Measurements from ENCODE around the gene ZFR2. TPM values are rescaled to one million over a fixed set of nuclear protein-coding genes. Genes with fewer than 3 reads are reported as not detected.
A peak's percentile ranks its signal among the peaks of the same experiment; 100 is the strongest.

Gene ZFR2
- total RNA-seq, 1 experiment from 2014 or later, result 3.1 TPM

DNA sequence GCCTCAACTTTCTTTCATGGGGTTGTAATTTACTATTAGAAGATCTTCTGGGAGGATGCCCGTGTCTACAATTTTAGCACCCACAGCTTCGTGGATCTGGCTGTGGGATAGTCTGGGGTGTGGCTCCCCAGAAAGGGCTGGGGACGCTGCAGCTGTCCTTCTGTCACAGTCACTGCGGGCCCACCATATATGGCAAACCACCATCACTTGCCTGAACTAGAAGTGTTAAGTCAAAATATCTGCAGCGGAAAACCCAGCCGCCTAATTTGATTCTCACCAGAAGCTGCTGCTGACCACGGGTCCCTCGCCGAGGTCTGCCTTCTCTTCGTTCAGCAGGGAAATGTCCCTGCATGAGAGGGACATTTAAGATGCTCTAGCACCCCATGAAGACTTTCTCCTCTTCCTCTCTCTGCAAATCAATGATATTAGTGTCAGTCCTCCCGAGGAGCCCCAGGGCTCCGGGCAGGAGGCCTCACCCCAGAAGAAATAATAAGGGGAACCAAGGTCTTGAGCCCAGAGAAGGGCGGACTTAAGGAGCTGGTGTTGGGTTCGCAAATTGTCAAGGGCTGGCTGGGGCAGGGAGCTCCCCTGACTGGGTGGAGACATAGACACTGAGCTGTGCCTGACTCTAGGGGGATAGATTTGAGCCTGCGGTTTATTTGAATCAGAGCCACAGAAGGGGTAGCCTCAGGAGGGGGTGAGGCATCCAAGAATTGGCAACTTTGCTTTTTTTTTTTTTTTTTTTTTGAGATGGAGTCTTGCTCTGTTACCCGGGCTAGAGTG is 79.7 kb downstream of the ZFR2 start:
- DNase-seq (ENCODE audit: low read depth), result peak; percentile 46

DNA sequence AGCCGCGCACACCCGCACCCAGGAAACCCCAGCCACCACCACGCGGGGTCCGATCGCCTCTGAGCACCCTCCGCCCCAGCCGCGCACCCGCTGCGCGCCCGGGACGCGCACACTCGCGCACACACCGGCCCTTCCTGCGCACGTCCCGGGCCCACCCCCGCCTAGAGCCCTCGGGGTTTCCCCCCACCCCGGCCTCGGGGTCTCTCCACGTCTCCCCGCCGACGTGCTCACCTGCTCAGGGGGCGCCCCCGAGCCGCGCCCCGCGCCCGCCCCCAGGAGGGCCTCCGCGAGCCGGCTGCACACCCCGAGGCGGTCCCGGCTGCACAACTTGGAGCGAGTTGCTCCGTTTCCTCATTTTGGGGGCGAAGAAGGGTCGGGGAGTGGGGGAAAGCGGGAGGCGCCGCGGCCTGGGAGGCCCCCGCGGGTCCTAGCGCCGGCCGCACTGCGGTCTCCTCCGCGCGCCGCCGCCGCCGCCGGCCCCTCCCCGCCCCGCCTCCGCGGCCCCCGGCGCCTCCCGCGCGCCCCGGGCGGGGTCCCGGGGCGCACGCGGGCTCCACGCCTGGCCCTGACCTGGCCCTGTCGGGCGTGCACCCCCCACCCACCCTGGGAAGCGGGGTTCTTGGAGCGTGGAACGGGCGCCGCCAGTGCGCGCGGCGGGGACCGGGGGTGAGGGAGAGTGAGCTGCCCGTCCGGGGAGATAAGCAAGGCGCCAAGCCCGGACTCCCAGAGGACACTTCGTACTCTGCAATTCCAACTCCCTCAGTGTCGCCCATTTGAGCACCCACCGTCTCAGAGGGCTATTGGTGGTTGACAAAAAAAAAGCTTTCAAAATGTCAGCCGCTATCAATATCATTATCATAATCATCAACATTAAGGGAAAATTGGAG is 82.7 kb downstream of the ZFR2 start, which contains the start of gene MATK:
MATK (minus strand) TSS at position 444 of the 887 bp plus-strand sequence. CDS start 1,246 bp downstream, outside the sequence.
- DNase-seq (ENCODE audit: low read depth), result no peak

DNA sequence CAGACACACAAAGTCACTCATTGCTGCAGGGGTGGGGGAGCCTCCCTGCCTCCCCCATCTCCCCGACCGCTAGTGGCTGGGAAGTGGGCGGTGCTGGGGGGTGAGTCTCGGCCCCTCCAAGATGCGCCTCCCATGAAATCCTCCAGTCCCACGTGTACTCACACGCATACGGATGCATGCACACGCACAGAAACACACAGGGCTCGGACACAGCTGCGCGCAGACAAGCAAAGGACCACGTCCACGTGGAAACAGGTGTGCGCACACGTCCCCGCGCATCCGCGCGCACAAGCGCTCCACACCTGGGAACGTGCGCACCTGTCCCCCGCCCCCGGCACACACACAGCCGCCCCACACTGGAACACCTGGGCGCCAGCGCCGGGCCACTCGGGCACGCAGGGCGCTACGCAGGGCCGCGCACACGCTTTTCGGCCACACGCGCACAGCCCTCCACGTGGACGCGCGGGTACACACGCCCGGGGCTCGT is 83.3 kb downstream of the ZFR2 start:
- DNase-seq (ENCODE audit: low read depth), result no peak

DNA sequence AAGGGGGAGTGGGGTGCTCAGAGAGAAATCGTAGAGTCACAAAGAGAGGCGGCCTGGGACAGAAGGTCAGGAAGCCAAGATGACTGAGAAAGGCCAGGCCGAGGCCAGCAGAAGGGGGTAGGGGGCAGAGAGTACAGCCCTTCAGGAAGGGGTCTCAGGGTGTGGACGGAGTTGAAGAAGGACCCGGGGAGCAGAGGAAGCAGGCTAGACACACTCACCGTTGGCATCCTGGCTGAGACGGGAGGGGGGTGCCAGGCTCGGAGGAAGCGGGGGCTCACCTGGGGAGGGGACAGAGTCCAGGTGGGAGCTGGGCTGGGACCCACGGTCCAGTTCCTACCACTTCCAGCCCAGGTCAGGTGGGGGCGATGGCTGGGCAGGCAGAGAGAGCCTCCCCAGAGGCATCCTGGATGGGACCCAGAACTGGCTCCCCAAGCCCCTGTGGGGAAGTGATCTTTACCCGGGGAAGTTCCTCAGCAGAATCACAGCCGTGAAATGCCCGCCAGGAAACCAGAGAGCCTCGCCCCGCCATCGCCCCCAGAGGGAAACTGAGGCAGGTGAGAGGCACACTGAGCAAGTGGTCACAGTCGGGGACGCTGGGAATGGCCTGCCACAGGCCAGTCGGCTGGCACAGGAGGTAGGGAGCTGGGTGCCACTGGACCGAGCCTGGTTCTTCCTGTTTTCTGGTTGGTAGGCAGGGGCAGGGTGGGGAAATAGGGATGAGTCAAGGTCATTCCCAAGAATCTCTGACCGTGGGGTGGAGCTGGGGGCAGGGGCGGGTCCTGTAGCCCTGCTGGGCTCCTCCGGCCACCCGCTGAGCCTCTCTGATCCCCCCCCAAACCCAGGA is 84.0 kb downstream of the ZFR2 start:
- DNase-seq (ENCODE audit: low read depth), result peak; percentile 55

DNA sequence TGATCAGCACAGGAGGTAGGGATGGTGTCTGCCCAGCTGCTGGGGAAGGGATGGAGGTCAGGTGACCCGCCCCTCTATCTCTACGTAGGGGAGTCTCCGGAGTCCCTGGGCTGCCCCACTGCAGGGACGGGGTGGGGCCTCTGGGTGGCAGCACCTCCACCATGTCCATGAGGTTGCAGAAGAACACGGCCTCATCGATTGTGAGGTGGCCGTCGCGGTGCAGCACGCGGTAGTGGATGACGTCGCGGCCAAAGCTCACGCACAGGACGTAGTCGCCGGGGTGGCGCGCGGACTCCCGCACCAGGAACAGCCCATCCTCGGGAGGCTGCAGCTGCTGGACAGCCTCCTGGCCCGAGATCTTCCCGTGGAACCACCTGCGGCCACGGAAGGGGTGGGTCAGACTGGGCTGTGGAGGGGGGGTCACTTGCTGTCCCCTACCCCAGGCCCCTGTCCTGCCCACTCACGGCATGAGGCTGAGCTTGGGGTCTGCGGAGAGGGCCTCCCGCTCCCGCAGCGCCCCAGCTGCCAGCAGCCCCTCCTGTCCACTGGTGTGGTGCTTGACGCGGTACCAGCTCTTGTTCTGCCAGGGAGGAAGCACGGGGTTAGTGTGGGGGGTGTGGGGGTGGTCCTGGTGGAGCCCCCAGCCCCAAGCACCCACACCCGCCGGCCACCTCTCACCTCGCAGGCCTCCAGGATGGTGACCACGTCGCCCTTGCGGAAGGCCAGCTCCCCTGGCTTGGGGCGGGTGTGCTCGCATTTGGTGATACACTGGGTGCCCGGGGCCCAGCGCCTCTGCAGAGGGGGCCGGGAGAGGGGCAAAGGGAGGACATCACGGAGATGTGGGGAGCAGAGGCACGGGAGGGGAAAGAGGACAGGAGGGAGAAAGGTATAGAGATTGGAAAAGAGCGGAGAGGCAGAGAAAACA is 84.9 kb downstream of the ZFR2 start:
- no peak for DNase-seq (ENCODE audit: low read depth)

DNA sequence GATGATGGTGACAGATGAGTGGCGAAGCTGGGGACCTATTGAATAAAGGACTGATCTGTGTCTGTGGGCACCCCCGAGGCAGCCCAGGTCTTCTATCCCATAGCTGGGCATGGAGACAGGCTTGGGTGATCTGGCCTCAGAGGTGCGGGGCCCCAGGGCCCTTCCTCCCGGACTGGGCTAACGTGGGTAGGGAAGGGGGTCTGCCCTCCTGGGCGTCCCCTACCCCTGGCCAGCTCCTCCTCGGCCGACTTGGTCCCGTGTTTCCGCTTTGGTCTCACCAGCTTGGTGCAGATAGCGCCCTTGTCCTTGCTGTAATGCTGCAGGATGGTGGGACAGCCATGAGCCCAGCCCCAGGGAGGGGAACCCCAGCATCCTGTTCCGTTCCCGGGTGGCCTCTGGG is 85.9 kb downstream of the ZFR2 start:
- no peak for DNase-seq (ENCODE audit: low read depth)

DNA sequence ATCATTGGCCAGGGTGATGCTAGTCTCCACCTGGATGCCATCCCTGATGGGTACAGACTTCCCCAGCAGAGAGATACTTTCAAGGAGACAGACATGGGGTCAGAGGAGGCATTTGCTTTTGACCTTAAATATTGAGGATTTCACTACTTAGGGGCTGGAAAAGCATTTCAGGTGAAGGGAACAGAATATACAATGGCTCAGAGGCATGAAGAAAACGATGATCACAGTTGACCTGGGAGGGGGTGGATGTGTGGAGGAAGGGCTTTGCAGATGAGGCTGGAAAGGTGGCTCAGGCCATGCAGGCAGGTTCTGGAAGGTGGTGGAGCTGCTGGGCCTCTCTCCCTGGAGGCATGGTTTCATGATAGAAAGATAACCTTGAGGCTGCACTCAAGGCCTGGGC is 86.5 kb downstream of the ZFR2 start:
- no peak for DNase-seq (ENCODE audit: low read depth)

DNA sequence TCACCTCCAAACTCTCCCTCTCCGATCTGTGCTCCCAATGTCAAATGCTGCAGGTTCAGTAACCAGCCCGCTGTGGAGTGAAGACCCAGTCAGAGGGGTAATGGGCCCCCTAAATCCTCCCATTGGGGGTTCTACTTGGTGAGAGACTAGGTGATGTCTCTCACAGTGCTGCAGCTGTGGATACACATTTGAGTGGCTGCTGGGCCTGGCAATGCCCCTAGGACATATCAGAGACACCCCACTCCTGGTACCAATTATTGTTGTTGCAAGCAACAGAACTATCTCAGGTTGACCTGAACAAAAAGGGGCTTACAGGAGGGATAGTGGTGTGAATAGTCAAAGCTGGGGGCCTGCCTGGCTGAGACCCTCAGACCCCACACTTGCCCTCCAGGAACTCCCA is 87.2 kb downstream of the ZFR2 start:
- no peak for DNase-seq (ENCODE audit: low read depth)

DNA sequence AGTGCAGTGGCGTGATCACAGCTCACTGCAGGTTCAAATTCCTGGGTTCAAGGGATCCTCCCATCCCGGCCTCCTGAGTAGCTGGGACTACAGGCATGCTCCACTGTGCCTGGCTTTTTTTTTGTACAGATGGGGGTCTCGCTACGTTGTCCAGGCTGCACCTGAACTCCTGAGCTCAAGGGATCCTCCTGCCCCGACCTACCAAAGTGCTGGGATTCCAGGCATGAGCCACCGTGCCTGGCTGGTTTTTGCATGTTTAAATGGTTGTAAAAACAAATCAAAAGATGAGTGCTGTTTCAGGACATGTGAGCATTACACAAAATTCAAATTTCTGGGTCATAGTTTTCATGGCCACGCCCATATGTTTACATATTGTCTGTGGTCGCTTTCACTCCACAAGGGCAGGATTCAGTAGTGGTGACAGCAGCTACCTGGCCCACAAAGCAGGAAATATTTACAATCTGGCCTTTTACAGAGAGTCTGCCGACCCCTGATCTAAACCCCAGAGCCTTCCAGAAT is 88.0 kb downstream of the ZFR2 start:
- DNase-seq (ENCODE audit: low read depth), result no peak

DNA sequence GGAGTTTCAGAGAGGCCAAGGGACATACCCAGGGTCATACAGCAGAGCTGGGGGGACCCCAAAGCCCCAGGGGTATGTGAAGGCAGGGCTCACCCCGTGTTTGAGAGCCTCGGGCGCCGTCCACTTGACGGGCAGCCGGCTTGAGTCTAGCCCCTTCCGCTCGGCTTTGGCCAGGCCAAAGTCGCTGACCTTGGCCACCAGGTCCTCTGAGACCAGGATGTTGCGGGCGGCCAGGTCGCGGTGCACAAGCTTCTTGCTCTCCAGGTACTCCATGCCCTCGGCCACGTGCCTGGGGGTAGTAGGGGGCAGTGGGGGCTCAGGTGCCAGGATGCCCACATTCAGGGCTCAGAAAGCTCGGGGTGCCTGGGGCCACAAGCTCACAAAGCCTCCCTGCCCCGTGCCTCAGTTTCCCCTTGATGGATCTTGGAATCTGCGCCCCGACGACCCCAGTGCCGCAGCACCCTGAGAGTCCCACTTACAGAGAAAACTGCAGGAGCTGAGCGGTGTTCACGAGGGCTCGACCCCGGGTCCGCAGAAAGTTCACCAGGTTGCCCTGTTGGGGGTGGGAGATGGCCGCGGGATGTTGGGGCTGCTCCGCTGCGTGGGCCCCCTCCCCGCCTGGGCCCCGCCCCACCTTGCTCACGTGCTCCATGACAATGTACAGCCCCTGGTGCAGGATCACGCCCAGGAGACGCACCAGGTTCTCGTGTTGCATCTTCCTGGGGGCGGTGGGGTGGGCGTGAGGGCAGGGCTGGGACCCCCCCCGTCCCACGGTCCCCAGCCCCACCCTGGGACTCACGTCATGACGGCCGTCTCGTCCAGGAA is 89.7 kb downstream of the ZFR2 start:
- DNase-seq (ENCODE audit: low read depth), result no peak

DNA sequence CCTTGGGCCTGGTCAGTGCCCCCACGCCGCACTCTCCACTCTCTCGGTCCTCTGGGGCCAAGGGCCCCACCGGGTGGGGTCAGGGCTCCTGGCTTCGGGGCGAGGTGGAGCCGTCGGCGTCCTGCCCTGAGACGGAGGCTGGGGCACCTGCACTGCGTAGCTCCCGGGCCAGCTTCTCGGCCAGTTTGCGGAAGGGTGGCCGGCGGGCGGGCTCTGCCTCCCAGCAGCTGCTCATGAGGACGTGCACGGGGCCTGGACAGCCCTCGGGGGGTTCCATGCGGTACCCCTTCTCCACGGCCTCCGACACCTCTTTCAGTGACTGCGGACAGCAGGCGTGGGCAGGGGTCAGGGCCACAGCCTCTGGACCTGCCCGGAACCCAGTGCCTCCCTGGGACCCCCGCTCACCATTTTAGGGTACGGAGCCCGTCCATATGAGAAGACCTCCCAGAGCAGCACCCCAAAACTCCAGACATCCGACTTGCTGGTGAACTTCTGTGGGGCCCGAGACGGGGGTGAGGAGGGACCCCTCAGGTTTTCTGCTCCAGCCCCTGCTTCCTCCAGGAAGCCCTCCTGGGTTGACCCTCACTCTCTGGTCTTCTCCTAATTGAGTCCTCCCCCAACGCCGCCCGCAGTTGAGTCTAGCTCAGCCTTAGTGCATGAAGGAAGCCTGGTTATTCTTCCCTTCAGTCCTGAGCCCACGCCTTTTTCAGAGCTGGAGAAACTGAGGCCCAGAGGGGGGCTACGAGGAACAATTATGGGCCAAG is 90.6 kb downstream of the ZFR2 start:
- peak; percentile 7 for DNase-seq (ENCODE audit: low read depth)

DNA sequence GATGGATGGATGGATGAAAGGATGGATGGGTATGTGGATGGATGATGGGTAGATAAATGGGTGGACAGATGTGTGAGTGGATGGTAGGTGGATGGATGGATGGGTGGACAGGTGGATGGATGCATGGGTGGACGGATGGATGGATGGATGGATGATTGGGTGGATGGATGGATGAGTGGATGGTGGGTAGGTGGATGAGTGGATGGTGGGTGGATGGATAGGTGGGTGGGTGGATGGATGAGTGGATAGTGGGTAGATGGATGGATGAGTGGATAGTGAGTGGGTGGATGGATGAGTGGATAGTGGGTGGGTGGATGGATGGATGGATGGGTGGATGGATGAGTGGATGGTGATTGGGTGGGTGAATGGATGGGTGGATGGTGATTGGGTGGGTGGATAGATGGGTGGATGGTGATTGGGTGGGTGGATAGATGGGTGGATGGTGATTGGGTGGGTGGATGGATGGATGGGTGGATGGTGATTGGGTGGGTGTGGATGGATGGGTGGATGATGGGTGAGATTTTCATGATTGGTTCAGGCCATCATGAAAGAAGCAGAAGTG is 92.3 kb downstream of the ZFR2 start:
- no peak for DNase-seq (ENCODE audit: low read depth)

DNA sequence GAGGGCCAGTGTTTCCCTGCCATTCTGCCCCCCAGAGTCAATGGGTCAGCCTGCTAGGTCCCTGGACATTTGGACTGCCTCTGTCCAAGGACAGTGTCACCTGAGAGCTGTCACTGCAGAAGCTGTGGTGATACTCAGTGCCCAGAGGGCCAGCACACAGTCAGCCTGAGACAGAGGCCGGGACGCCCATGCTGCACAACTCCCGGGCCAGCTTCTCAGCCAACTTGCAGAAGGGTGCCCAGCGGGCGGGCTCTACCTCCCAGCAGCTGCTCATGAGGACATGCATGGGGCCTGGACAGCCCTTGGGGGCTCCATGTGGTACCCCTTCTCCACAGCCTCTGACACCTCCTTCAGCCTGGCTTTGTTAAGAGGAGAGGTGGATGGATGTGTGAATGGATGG is 93.0 kb downstream of the ZFR2 start:
- no peak for DNase-seq (ENCODE audit: low read depth)

DNA sequence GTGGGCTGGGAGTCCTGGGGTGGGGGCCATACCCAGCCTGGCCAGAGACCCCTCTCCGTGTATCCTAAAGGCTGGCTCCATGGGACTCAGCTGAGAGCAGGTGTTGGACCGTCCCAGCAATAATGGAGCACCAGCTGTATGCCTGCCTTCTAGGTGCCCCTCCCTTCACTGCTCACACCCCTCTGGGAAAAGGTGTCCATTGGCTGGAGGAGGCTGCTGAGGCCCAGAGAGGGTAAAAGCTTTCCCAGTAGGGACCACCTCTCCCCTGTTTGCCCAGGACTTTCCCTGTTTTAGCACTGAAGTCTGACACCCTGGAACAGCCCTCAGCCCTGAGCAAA is 93.5 kb downstream of the ZFR2 start:
- peak; percentile 1 for DNase-seq (ENCODE audit: low read depth)

DNA sequence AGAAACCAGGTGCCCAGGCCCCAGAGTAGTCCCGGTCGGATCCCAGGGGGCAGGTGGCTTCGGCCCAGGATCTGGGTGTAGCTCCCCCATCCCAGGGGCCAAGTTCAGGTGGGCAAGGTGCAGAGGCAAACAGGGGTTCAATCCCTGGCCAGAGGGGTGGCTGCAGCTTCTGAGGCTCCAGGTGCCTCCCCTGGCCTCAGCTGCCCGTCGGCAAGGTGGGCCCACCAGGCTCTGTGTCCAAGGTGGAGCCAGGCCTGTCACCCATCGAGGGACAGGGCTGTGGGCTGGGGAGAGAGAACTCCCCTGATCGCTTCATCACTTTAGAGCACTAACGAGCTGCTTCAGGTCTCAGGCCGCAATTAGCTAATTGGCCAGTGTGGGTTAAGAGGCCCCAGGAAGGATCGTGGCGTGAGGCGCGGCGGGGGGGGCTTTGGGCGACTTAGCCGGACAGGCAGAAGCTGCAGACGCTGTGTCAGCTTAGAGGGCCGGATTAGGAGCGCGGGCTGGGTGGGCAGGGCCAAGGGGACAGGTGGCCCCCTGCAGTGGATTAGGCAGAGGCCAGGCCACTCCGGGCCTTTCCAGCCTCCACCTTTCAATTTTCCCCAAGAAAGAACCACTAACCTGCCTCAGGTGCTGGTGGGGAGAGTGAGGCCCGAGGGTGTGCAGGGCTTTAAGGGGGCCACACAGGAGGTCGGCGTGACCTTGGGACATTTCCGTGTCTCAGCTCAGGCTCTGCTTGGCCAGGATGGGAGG is 94.0 kb downstream of the ZFR2 start:
- DNase-seq (ENCODE audit: low read depth), result no peak

DNA sequence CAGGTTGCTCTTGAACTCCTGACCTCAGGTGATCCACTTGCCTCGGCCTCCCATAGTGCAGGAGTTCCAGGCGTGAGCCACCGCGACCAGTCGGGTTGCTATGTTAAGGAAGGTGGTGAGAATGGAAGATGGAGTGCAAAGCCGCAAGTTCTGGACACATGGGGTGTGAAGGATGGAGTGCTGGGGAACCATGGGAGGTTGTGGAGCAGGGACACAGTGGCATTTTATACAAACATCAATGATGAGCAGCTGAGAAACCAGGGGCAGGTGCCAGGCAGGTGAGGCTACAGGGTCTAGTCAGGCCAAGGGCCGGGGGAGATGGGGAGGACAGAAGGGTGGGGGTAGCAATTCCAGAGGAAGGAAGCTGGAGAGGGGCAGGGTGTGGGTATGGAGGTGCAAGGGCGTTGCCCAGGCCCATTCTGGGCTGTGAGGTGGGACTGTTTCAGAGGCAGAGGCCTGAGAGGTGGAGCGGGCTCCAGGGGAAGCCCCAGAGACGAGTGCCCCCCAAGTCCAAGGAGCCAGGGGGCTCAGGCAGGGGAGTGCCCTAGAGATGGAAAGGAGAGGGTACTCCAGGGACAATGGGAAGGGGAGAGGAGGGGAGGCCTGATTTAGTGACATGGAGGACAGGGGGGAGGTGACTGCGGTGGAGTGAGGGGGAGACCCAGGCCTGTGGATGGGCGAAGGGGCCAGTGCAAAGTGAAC is 94.9 kb downstream of the ZFR2 start:
- no peak for DNase-seq (ENCODE audit: low read depth)

DNA sequence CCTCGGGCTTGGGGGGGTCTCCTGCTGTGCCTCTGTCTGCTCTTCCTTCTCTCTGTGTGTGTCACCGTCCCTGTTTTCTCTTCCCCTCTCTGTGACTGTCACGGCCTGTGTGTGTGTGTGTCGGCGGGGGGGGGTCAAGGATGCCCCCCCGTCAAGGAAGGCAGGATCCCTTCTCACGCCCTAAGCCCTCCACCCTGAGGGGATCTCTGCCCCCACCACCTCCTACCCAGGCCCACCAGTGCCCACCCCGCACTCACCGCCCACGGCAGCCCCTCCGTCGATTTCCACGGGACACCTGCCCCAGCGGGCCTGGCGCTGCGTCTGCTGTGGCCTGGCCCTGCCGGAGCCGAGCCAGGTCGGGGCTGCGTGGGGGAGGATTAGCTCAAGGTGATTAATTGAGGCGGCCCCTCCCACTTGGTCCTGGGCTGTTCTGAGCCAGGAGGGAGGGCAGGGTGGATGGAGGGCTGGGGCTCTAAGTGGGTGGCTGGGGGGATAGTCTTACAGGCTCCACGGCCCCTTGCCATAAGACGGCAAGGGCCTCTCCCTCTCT is 96.9 kb downstream of the ZFR2 start, which contains the start of gene RAX2:
RAX2 (minus strand) TSS at position 323 of the 550 bp plus-strand sequence. CDS start 486 bp downstream, outside the sequence.
- no peak for DNase-seq (ENCODE audit: low read depth)

All from Daoy (cell line).